Heart left ventricle (tissue), 13 donors: ENCODE results near the gene JPH2.

Source experiments
- POLR2A ChIP-seq, 2 donors: fragments of 450-650 bp; IDR thresholded peaks; one replicate each; pipeline ENCODE4 v1.6.1; 2017; ENCODE audit warnings: antibody characterized with exemption in 2 of 2, mild to moderate bottlenecking in 2 of 2, moderate library complexity in 2 of 2
- TF ChIP-seq, protein P1 (sequence below), 12 donors: fragments of 200-600 bp; sonication (generic) in 4 of 12; IDR thresholded peaks; one replicate each; pipeline versions ENCODE4 v1.5.0 to v1.8.0; 2018 to 2022; ENCODE audit warnings: antibody characterized with exemption in 12 of 12, mild to moderate bottlenecking in 5 of 12
- donor health status: ischemic (EF 13 %, LVEDD 7.1; RV severe dilation, severe dysfunction).
- donor health status: DM: no; HTN: yes; CAD: no.
- donor health status: DM: no; HTN: no; CAD: no.
- donor health status: ischemic (EF 25% LVEDD 6.9; RV normal size, moderate dysfunction).
- donor health status: ischemic (EF 25% LVEDD 5.7; RV mildly dilated, moderate dysfunction).
- donor health status: ischemic (EF 35%, LVEDD 5.7; RV mildly dilated, moderate dysfunction).
- donor health status: nonischemic (EF 11% LVEDD 7.7; RV severe dilation, severe dysfunction).
- donor health status: DM: yes; HTN: yes; CAD: no.
- donor health status: PGD.
- donor health status: ischemic (EF 29% LVEDD 5.4; RV normal size, mild dysfunction).
- donor health status: nonischemic (EF 23%, LVEDD 6.1; RV moderate dilation, normal function).

DNA sequence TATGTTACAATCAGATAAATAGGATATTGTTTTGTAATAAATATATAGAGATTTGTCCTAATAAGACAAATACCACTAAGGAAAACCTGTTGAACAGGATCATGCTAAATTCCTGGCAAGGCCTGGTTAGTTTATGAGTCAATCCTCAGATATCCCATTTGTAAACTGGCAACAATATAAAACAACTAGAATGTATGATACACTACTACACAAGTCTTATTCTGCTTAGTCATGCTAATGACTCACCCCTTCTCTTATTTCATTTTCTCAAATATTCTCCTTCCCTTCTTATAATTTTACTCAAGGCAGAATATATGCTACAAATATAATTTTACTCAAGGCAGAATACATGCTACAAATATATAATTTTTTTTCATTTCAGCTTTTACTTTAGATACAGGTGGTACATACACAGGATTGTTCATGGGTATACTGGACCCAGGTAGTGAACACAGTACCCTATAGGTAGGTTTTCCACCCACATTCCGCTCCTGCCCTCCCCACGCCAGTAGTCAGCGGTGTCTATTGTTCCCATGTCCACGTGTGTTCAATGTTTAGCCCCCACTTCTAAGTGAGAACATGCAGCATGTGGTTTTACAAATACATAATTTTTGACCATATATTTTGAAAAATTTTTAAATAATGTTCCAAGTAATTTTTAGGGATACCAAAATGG lies 17.3 kb upstream of the JPH2 start:
- TF ChIP-seq, protein P1, sequence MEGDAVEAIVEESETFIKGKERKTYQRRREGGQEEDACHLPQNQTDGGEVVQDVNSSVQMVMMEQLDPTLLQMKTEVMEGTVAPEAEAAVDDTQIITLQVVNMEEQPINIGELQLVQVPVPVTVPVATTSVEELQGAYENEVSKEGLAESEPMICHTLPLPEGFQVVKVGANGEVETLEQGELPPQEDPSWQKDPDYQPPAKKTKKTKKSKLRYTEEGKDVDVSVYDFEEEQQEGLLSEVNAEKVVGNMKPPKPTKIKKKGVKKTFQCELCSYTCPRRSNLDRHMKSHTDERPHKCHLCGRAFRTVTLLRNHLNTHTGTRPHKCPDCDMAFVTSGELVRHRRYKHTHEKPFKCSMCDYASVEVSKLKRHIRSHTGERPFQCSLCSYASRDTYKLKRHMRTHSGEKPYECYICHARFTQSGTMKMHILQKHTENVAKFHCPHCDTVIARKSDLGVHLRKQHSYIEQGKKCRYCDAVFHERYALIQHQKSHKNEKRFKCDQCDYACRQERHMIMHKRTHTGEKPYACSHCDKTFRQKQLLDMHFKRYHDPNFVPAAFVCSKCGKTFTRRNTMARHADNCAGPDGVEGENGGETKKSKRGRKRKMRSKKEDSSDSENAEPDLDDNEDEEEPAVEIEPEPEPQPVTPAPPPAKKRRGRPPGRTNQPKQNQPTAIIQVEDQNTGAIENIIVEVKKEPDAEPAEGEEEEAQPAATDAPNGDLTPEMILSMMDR (IDR thresholded peaks at IDR 0.05) = no peak
- TF ChIP-seq POLR2A (IDR thresholded peaks at IDR 0.05) = no peak
